ENCODE results near the gene ADPRHL1.

Gene ADPRHL1

DNA sequence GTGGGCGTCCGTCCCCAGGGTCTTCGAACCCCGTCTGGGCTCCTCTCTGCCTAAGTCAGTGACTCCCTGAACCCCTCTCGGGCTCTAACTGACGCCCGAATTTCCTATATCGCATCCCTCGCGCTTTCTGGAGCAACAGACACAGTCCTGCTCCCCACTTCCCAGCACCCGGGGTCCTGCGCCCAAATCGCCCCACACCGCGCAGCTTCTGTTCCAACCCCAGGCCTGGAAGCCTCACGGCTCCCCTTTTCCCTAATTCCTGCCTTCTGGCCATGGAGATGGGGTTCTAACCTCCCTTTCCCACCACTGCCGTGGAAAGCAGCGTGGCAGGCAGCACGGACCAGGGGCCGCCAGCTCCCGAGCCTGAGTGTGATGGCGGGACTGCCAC is 87.7 kb downstream of the ADPRHL1 start:
- DNase-seq = no peak

DNA sequence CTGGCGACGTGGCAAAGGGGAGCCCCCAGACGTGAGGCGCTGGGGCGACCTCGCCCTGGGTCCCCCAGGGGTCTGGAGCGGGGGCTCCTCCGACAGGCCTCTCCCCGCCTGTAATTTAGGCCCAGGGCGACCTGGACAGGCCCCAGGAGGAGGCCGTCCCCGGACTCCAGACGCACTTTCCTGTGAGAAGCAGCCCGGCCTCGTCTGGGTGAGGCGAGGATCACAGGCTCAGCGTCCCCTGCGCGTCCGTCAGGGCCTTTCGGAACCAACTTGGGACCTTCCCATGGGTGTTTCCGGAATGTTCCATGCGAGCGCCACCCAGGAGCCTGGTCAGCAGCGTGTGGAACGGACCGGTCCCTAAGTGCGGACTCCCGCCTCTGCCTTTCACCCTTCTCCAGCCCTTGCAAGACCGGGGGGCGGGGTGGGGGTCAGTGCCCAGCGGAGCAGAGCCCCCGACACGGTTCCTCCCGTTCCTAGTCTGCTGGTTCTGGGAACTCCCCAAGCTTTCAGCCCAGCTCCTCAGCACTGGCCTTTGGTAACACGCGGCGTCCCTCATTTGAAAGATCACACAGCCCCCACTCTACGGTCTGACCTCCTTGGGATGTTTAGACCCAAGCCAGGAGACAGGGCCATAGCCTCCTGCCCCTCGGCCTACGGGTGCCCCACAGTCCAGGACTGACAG is 88.2 kb downstream of the ADPRHL1 start:
- DNase-seq = no peak

DNA sequence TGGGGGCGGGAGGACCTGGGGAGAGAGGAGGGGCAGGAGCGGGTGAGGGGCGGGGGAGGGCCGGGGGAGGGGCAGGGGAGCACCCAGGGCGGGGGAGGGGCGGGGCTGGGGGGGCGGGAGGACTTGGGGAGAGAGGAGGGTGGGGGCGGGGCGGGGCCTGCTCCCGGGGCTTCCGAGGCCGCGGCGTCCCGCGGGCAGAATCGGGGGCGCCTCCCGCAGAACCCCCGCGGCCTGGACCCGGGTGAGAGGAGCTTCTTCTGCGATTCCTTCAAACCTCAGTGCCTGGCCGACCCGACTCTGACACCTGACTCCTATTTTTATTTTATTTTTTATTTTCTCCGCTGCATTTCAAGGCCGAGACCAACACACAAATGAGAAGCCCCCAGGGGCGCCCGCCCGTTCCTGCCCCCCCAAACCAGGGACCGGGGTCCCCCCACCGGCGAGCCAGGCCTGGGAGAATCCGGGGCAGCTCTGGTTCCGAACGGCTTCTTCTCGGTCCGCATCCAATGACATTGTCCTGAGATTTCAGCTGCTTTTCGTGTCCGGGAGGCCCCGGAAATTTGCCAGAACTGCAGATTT is 88.9 kb downstream of the ADPRHL1 start:
- no peak for DNase-seq

DNA sequence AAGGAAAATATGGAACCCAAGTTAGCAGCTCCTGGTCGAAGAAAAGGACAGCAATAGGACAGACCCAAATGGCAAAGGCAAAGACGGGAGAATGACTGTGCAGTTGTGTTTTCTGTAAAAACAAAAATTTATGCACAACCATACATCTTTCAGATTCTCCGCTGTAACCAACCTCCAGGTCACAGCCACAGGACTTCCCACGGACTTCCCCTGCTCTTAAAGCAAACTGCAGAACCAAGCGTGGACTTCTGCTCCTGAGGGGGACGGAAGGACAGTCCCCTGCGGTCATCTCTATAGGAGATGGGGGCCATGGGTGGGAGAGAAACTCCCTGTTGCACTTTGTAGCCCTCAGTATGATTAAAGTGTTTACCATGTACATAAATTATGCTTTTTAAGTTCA is 91.9 kb downstream of the ADPRHL1 start:
- no peak for DNase-seq

DNA sequence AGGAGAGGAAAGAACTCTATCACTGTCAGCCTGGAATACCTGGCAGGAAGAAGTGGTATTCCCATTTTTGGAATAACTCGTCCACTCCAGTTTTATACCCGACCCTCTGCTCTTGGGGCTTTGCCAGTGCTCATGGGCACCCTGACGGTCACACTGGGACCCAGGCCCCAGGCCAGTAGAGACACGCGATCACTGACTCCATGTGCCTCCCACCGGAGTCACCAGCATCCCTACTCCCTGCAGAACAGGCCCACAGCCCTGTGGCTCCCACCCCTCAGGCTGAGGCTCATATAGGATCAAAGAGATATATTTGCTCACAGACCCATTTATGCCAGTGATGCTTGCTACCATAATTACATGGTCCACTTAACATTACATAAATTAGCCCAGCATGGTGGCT is 92.8 kb downstream of the ADPRHL1 start:
- DNase-seq = no peak

DNA sequence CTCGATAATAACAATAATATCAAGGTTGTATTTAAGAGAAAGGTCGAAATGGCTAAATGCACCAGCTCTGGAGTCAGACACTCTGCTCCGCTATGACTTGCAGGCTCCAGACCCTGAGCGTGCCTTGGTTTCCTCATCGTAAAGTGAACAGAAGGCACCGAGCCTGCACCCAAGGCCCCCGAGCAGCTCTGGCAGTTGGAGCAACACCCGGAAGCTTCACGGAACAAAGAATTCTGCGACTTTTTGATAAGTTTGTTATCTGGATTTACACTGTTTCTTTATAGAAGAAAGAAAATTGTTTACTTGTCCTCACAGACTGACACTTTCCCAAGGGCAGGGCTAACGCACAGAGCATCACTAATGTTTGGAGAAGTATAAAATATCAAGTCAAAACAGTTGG is 93.7 kb downstream of the ADPRHL1 start:
- DNase-seq = no peak

DNA sequence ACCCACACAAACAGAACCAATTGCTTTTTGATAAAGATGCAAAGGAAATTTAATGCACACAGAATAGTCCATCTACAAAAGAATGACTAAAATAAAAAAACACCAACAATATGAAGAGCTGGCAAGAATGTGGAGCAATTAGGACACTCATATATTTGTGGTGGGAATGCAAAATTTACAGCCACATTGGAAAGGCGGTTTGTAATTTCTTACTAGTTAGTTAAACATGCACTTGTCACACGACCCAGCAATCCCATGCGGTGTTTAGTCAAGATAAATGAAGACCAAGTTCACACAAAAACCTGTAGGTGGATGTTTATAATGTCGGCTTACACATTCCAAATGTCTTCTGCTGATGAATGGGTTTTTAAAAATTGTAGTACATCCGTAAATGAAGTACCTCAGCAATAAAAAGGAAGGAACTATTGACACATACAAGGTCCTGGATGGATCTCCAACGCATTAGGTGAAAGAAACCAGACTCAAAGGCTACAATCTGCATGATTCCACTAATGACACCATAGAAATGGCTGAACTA is 94.6 kb downstream of the ADPRHL1 start:
- no peak for DNase-seq

DNA sequence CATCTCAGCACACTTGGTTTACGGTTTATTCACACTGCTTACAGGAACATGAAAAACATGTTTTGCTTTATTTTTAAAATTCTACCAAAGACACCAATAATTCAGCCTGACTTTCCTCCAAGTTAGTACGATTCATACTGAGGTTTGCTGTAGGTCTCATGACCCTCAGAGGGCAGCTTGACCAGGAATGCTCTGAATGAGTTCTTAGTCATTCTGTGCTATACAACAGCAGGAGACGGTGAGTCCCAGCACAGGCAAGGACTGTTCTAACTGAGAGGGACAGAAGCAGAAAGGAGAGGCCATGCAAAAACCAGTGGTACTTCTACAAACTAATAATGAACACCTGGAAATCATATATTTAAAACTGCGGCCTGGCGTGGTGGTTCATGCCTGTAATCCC is 95.8 kb downstream of the ADPRHL1 start:
- no peak for DNase-seq

DNA sequence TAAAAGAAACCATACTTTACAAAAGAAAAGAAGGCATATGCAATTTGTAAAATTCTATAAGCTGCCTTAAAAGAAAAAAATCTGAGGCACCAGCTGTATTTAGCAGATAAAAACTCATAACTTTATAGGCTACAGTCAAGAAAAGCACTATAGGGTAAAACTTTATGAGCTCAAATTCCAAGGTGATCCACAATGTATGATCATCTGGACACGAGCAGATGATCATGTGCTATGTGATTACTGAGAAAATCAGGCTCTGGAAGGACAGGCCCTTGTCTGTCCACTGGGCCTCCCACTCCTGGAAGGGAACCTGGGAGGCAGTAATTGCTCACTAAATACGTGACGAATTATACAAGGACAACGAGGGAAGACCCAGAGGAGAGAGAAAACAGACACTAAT is 96.7 kb downstream of the ADPRHL1 start:
- DNase-seq = no peak

DNA sequence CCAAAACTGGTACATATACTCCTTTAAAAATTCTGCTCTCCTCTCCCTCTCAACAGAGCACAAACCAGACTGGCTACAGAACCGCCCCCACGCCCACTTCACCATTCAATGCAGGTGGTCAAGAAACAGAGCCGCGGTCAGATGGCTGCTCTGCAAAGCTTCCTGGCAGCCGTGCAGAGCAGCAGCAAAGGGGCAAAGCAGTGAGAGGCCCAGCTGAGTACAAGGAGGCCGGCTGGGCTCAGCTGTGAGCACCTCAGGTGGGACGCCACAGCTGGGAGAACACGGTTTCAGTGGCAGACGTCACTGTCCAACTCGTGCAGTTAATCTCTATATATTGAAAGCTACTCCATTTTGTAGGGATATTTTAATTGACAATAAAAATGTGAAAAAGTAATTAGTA is 97.7 kb downstream of the ADPRHL1 start:
- DNase-seq = no peak

DNA sequence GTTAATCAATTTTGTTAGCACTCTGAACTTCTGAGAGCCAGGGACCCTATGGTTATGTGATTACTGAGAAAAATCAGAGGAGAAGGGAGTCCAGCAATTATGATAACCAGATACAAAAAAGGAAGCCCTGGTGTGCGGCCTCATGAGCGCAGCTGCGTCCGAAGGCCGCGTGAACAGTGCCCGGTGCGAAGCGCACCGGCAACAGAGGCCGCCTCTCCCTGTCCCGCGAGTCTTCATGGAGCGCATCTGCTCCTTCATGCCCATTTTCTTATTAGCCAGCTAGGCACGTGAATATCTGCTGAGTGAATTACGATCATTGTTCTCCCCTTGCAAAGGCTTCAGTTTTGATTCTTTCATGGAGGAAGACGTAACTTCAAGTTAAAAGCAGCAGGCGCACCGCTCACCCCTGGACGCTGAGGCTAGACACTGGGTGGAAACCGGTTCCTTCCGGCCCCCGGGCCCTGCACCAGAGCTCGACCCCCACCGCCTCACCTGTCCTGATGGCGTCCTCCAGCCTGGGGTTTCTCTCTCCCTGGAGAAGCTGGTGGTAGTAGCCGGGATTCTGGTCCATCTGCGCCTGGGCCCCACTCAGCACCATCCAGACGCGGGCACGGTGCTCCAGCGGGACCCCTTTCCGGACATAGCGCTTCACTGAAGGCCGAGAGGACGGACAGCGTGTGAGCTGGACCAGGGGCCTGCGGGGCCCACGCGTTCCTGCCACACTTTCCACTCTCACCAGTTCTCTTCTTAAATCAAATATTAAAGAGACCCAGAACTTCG is 98.3 kb downstream of the ADPRHL1 start:
- no peak for DNase-seq

DNA sequence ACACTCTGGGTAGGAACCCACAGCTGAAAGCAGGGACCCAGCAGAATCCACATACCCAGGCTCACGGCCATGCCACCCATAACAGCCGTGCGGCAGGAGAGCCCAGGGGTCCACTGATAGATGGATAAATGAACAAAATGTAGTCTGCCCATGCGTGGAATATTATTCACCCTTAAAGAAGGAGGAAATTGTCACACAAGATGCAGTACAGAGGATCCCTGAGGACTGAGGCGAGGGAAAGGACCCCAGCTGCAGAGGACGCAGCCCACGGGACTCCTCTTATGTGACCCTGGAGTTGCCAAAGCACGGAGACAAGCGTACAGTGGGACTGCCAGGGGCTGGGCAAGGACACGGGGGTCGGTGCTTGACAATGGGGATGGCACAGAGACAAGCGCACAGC is 100.0 kb downstream of the ADPRHL1 start:
- no peak for DNase-seq

DNA sequence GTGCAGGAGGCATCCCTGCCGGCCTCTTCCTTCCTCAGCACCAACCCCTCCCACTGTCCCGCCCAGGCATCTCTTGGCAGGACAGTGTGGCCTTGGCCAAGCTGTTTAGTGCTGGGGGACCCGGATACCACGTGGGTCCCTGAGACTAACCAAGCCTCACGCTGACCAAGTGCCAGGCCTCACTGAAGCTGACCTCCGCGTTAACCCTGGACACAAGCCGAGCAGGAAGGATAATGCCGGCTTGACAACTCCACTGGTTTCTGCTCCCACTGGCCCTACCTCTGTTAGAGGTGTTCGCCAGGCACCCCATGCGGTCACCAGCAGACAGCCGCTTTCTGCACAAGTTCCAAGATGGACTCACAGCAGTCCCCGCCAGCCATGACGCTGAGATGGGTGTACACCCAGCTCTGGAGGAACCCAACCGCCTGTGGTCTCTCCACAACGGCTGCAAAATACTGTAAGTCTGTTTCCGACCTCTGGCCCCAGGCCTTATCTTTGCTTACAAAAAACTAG is 101.7 kb downstream of the ADPRHL1 start:
- DNase-seq = no peak

DNA sequence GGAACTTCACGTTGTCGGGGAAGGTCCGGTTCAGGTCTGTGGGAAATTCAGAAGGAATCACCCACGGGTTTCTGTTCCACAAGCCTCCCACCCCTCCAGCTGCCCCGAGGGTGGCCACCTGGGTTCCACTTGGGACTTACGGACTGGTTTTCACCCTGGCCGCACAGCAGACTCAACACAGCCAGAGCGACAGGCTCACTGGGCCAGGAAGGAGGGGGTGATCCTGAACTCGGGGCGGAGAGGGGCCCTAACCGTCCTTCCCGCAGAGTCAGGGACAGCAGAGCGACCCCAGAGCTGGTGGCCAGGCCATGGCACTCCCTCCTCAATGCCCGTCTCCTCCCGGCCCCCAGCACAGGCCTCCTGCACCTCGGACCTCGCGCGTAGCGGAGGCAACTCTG is 102.4 kb downstream of the ADPRHL1 start:
- no peak for DNase-seq

DNA sequence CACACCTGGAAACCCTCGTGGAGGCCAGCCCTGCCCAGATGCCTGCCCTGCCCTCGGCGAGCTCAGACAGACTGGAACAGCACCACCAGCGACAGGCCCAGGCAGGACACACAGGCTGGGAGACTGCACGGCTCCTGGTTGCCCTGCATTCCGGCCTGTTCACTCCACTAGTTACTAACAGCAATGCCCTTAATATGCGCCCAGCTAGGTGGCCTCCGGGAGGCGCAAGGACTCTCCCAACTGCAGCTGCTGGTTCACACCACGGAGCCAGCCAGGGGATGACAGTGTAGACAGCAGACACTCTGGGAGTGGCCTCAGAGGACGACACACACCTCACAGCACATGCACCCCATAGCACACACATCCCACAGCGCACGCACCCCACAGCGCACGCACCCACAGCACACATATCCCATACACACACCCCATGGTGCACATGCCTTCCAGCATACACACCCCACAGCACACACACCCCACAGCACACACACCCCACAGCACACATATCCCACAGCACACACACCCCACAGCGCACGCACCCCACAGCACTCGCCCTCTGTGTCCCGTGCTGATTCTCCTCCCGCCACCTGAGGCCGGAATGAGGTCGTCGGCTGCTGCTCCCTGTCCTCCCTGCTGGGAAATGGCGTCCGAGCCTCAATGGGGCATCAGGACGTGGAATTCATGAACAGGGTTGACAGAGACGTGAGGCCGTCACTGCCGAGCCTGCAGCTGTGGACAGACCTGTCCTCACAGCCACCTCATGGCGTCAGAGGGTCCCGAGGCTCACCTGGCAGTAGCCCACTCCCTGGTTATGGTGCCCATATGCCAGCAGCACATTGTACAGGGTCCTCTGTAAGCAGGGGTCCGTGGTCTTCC is 103.0 kb downstream of the ADPRHL1 start:
- DNase-seq = no peak
